CD4-positive, alpha-beta T cell (primary cell): ENCODE measurements around the gene NLRP10. TPM values are rescaled to one million over a fixed set of nuclear protein-coding genes. Genes with fewer than 3 reads are reported as not detected.
"Not testable (repeated sequence)": the region's sequence is repeated elsewhere in the genome, so short reads cannot be mapped to it uniquely, and the experiment has no call there.

Source experiments
- ATAC-seq: fragments of 200-7000 bp; cut with Tn5 transposase; one replicate; pipeline ENCODE4 v1.10.0; 2022; ENCODE audit warnings: mild to moderate bottlenecking; ENCODE audit not compliant: poor library complexity
- CTCF ChIA-PET: fragments of 350-600 bp; sonication (Branson Sonifier 250); formaldehyde crosslinking; loops from one replicate; lab custom pipeline; 2021; ENCODE audit warnings: antibody characterized with exemption, inconsistent platforms; lab: Charles Lee
- POLR2A ChIA-PET: fragments of 350-600 bp; sonication (Branson Sonifier 250); formaldehyde crosslinking; loops from one replicate; lab custom pipeline; 2021; ENCODE audit warnings: antibody characterized with exemption, inconsistent platforms; lab: Charles Lee
- DNase-seq, 14 experiments: peaks; one replicate each; pipeline ENCODE4 v3.0.0-alpha.2; 2013 to 2020; ENCODE audit warnings: mixed read lengths in 2 of 14
- H3K27ac ChIP-seq, 2 donors: one replicate each; pipeline versions ENCODE4 v1.5.1 to v1.7.0; 2013; ENCODE audit warnings: low read length in 2 of 2, low read depth in 1 of 2, mild to moderate bottlenecking in 1 of 2
- H3K27me3 ChIP-seq, 2 experiments: 1 replicate in 1 of 2; 2 replicates in 1 of 2; pipeline versions ENCODE4 v1.6.1 to v1.7.0; 2013; ENCODE audit warnings: low read length in 2 of 2, control low read depth in 1 of 2, mild to moderate bottlenecking in 1 of 2, moderate library complexity in 1 of 2; ENCODE audit not compliant: insufficient read depth in 2 of 2, control insufficient read depth in 1 of 2
- H3K36me3 ChIP-seq: one replicate; pipeline ENCODE4 v1.6.1; 2013; ENCODE audit warnings: low read length, control low read depth; ENCODE audit not compliant: insufficient read depth
- H3K4me1 ChIP-seq: one replicate; pipeline ENCODE4 v1.6.1; 2013; ENCODE audit warnings: low read length, control low read depth; ENCODE audit not compliant: insufficient read depth
- H3K4me3 ChIP-seq: one replicate; pipeline ENCODE4 v1.5.1; 2013; ENCODE audit warnings: mild to moderate bottlenecking, low read length, moderate library complexity
- H3K9me3 ChIP-seq, 2 experiments: 1 replicate in 1 of 2; 2 replicates in 1 of 2; pipeline versions ENCODE4 v1.6.1 to v1.7.0; 2013; ENCODE audit warnings: low read length in 2 of 2, mild to moderate bottlenecking in 2 of 2, control low read depth in 1 of 2, moderate library complexity in 1 of 2; ENCODE audit not compliant: control insufficient read depth in 1 of 2, insufficient read depth in 1 of 2
- H3K27ac Mint-ChIP-seq: one replicate; pipeline ENCODE4 v1.8.0; 2020; ENCODE audit warnings: mixed read lengths
- H3K27me3 Mint-ChIP-seq: one replicate; pipeline ENCODE4 v1.8.0; 2021; ENCODE audit warnings: mixed read lengths
- H3K36me3 Mint-ChIP-seq: one replicate; pipeline ENCODE4 v1.8.0; 2021; ENCODE audit warnings: low read depth, mixed read lengths
- H3K4me1 Mint-ChIP-seq: one replicate; pipeline ENCODE4 v1.8.0; 2021; ENCODE audit warnings: low read depth, mixed read lengths
- H3K4me3 Mint-ChIP-seq: one replicate; pipeline ENCODE4 v1.8.0; 2020; ENCODE audit warnings: mild to moderate bottlenecking, mixed read lengths
- H3K9me3 Mint-ChIP-seq: one replicate; pipeline ENCODE4 v1.8.0; 2020; ENCODE audit warnings: mixed read lengths
- intact Hi-C, 2 experiments: fragments of 100-400 bp; cut with DNase I in 1 of 2; cut with micrococcal nuclease in 1 of 2; formaldehyde crosslinking; loops; one replicate each; pipeline versions ENCODE4 v1.15.1 to v1.9.0; 2023 to 2025; cut with DNase I, micrococcal nuclease
- total RNA-seq, 174 experiments: library from RNA in 2 of 174; stranded (reverse) in 2 of 174; gene quantifications; one replicate each; pipeline ENCODE4 v1.2.3 and lab custom pipeline; 2021 to 2026
- TF ChIP-seq, protein P1 (sequence below): fragments of 200-600 bp; IDR thresholded peaks from one replicate; pipeline ENCODE4 v1.8.0; 2022; ENCODE audit warnings: antibody characterized with exemption, mild to moderate bottlenecking

The NLRP10 gene
- total RNA-seq, 2 experiments from 2014 or later: not detected

DNA sequence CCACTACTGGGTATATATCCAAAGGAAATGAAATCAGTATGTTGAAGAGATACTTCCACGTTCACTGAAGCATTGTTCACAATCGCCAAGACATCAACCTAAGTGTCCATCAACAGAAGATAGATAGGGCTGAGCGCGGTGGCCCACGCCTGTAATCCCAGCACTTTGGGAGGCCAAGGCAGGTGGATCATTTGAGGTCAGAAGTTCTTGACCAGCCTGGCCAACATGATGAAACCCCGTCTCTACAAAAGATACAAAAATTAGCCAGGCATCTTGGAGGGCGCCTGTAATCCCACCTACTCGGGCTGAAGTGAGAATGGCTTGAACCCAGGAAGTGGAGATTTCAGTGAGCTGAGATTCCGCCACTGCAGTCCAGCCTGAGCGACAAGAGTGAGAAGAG, 34.5 kb upstream of the NLRP10 start:
- Mint-ChIP-seq H3K4me1 (peaks cover 7% of the 10 kb centered on the region), H3K27me3 (no peaks in the 10 kb centered on the region), H3K4me3 (no peak overlapping the region), H3K27ac (no peak overlapping the region), H3K9me3 (no peaks in the 10 kb centered on the region), H3K36me3 (peaks cover 60% of the 10 kb centered on the region)
- ATAC-seq (no peak), DNase-seq (no peak)
- no peaks in the 10 kb centered on the region for H3K9me3 ChIP-seq
- intact Hi-C loops: loop anchor here in 1 of 2 experiments (10.0 kb wide), 1 partner anchor 565 kb away; no protein-coding TSS in a partner anchor
- ChIA-PET CTCF (no interaction called here), POLR2A (interaction anchor here (1.5 kb wide), 1 partner anchor 13 kb away, joined by 3 read pairs; the partner anchor contains the start of gene EIF3F)
- H3K4me3 ChIP-seq: no peak overlapping the region
- TF ChIP-seq, protein P1, sequence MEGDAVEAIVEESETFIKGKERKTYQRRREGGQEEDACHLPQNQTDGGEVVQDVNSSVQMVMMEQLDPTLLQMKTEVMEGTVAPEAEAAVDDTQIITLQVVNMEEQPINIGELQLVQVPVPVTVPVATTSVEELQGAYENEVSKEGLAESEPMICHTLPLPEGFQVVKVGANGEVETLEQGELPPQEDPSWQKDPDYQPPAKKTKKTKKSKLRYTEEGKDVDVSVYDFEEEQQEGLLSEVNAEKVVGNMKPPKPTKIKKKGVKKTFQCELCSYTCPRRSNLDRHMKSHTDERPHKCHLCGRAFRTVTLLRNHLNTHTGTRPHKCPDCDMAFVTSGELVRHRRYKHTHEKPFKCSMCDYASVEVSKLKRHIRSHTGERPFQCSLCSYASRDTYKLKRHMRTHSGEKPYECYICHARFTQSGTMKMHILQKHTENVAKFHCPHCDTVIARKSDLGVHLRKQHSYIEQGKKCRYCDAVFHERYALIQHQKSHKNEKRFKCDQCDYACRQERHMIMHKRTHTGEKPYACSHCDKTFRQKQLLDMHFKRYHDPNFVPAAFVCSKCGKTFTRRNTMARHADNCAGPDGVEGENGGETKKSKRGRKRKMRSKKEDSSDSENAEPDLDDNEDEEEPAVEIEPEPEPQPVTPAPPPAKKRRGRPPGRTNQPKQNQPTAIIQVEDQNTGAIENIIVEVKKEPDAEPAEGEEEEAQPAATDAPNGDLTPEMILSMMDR: no peak
- H3K27me3 ChIP-seq: no peaks in the 10 kb centered on the region
- H3K36me3 ChIP-seq: peaks cover 54% of the 10 kb centered on the region
- no peak overlapping the region for H3K27ac ChIP-seq
- no peaks in the 10 kb centered on the region for H3K4me1 ChIP-seq

GRCh38 chr11:7994581-7995278, 29.5 kb upstream of the NLRP10 start:
- Mint-ChIP-seq H3K27me3 (no peaks in the 10 kb centered on the region), H3K4me3 (no peak overlapping the region), H3K36me3 (peaks cover 98% of the 10 kb centered on the region), H3K9me3 (no peaks in the 10 kb centered on the region), H3K4me1 (peaks cover 29% of the 10 kb centered on the region), H3K27ac (no peak overlapping the region)
- Histone ChIP-seq H3K4me3 (no peak overlapping the region), H3K9me3 (no peaks in the 10 kb centered on the region), H3K27me3 (no peaks in the 10 kb centered on the region), H3K36me3 (peaks cover 86% of the 10 kb centered on the region), H3K4me1 (no peaks in the 10 kb centered on the region), H3K27ac (no peak overlapping the region)
- CTCF ChIA-PET: no interaction called here
- DNase-seq (no peak), ATAC-seq (no peak)
- POLR2A ChIA-PET: no interaction called here
- intact Hi-C loops: no loop called here
- TF ChIP-seq, protein P1: no peak

- intact Hi-C loops: loop anchor here (1.0 to 10.0 kb wide), 10 partner anchors 94 to 1750 kb away; partner anchors contain the start of genes PPFIBP2 (in 2 of the 2), ARFIP2 (in 1 of the 2), CNGA4 (in 1 of the 2) and ILK (in 1 of the 2)
- not testable (repeated sequence) for H3K9me3 Mint-ChIP-seq, H3K27me3 Mint-ChIP-seq, H3K27me3 ChIP-seq, ATAC-seq, DNase-seq, H3K9me3 ChIP-seq
- peak overlapping the region; percentile 67 for H3K4me3 ChIP-seq
- peak overlapping the region; percentile 79 for H3K27ac Mint-ChIP-seq
- H3K36me3 ChIP-seq: peaks cover 26% of the 10 kb centered on the region
- H3K4me1 Mint-ChIP-seq: peaks cover 47% of the 10 kb centered on the region
- peak overlapping the region; percentile 18 to 52 for H3K27ac ChIP-seq
- ChIA-PET CTCF (interaction anchor here (1.0 to 1.9 kb wide), 9 partner anchors 10 to 473 kb away, joined by 3 to 25 read pairs (median 4); partner anchors contain the start of gene PPFIBP2), POLR2A (interaction anchor here (0.7 to 1.6 kb wide), 21 partner anchors 8 to 1506 kb away, joined by 3 to 8 read pairs (median 4); partner anchors contain the start of genes ARFIP2, MRPL17, TIMM10B and ZNF143)
- peaks cover 40% of the 10 kb centered on the region for H3K36me3 Mint-ChIP-seq
- peaks cover 27% of the 10 kb centered on the region for H3K4me1 ChIP-seq
- peak overlapping the region; percentile 88 for H3K4me3 Mint-ChIP-seq
Observed at GRCh38 chr11:7987560-7987883, 22.3 kb upstream of the NLRP10 start.
